Measurements from ENCODE around the gene NTM.

DNA sequence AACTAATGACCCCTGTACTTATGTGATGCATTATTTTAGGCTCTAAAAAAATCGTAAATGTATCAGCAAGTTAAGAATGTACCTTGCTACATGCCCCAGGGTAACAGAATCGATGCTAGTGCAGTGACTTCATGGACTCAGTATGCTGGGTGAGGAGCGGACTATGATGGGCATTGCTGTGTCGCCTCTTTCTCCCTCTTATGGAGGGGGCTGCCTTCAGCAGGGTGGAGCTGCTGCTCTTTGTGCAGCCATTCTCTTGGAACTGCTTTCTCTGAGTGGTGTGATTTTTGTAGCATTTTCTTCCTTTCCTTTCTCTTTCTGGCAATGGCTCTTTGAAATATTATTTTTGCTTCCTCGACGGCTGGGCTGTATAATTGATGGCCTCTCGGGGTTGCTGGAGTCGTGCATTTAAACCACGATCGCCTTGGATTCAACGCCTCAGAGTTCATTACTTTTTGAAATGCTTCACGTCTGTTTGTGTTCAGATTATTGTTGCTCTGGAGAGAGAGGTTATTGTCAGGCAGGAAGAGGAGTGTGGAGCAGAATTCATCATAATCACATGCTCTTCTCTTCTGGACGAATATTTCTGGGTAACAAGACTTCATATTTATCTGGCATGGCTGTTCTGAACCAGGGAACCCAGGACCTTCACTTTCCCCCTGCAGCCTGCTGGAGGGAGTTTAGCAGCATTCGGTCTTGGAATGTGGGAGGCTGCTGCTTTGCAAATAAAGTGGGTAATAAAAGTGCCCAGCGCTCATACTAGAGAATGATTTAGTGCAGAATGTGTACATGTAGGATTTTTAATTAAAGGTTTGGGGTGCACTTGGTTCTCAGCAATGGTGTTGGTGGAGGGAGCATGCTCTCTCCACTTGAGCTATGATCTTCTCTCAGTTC lies 804.2 kb downstream of the NTM start:
- no peak for TF ChIP-seq CBX3 (IDR thresholded peaks at IDR 0.05; ENCODE audit: low read depth)
- TF ChIP-seq, protein P1, sequence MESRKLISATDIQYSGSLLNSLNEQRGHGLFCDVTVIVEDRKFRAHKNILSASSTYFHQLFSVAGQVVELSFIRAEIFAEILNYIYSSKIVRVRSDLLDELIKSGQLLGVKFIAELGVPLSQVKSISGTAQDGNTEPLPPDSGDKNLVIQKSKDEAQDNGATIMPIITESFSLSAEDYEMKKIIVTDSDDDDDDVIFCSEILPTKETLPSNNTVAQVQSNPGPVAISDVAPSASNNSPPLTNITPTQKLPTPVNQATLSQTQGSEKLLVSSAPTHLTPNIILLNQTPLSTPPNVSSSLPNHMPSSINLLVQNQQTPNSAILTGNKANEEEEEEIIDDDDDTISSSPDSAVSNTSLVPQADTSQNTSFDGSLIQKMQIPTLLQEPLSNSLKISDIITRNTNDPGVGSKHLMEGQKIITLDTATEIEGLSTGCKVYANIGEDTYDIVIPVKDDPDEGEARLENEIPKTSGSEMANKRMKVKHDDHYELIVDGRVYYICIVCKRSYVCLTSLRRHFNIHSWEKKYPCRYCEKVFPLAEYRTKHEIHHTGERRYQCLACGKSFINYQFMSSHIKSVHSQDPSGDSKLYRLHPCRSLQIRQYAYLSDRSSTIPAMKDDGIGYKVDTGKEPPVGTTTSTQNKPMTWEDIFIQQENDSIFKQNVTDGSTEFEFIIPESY (IDR thresholded peaks at IDR 0.05; ENCODE audit: extremely low read depth, insufficient replicate concordance, low read length): no peak
- TF ChIP-seq CEBPB (IDR thresholded peaks at IDR 0.05; ENCODE audit: low read depth): no peak
- TF ChIP-seq CTCF (IDR thresholded peaks at IDR 0.05 in 2 of 3, conservative IDR thresholded peaks at IDR 0.05 in 1 of 3; ENCODE audit: borderline replicate concordance in 1 of 3, insufficient read depth in 1 of 3, low read depth in 2 of 3, low read length in 2 of 3): no peak
- no peak for TF ChIP-seq POLR2A (IDR thresholded peaks at IDR 0.05; ENCODE audit: borderline replicate concordance, extremely low read depth, insufficient read depth, insufficient read length)
- no peak for TF ChIP-seq POLR2AphosphoS5 (IDR thresholded peaks at IDR 0.05; ENCODE audit: low read depth, low read length)
- TF ChIP-seq, protein P2, sequence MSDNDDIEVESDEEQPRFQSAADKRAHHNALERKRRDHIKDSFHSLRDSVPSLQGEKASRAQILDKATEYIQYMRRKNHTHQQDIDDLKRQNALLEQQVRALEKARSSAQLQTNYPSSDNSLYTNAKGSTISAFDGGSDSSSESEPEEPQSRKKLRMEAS (IDR thresholded peaks at IDR 0.05): no peak
- TF ChIP-seq EZH2 (IDR thresholded peaks at IDR 0.05): no peak

Measured in HCT116 (cell line).